Neutrophil (primary cell): Measurements from ENCODE around the gene RARB.

Experiments
- H3K27ac ChIP-seq: fragments of 200-600 bp; sonication (generic); 2 replicates; pipeline ENCODE4 v1.5.1; 2016; ENCODE audit warnings: mild to moderate bottlenecking, moderate library complexity
- H3K27me3 ChIP-seq: fragments of 200-600 bp; sonication (generic); 2 replicates; pipeline ENCODE4 v1.6.0; 2016; ENCODE audit warnings: mild to moderate bottlenecking
- H3K36me3 ChIP-seq: fragments of 200-600 bp; sonication (generic); 2 replicates; pipeline ENCODE4 v1.5.1; 2017
- H3K4me1 ChIP-seq, 2 experiments: fragments of 200-600 bp in 1 of 2; sonication (generic) in 1 of 2; 1 replicate in 1 of 2; 2 replicates in 1 of 2; pipeline versions ENCODE4 v1.5.1 to v1.6.1; 2013 to 2016; ENCODE audit warnings: low read depth in 1 of 2, low read length in 1 of 2, mild to moderate bottlenecking in 1 of 2, moderate library complexity in 1 of 2; ENCODE audit not compliant: control insufficient read depth in 1 of 2, insufficient read depth in 1 of 2
- H3K4me3 ChIP-seq, 2 experiments: fragments of 200-600 bp in 1 of 2; sonication (generic) in 1 of 2; 1 replicate in 1 of 2; 2 replicates in 1 of 2; pipeline ENCODE4 v1.5.1; 2013 to 2016; ENCODE audit warnings: low read depth in 1 of 2, low read length in 1 of 2, mild to moderate bottlenecking in 1 of 2, moderate library complexity in 1 of 2
- H3K9me3 ChIP-seq: fragments of 200-600 bp; sonication (generic); 2 replicates; pipeline ENCODE4 v1.5.1; 2016
- CTCF ChIP-seq: fragments of 200-600 bp; sonication (generic); IDR thresholded peaks from 2 replicates; pipeline ENCODE4 v1.5.1; 2016; ENCODE audit warnings: antibody characterized with exemption

RARB gene

GRCh38 chr3:25583343-25583742, 155.3 kb downstream of the RARB start:
- no peaks in the 10 kb centered on the region for H3K9me3 ChIP-seq
- no peaks in the 10 kb centered on the region for H3K27me3 ChIP-seq
- no peak for TF ChIP-seq CTCF
- H3K4me1 ChIP-seq: no peaks in the 10 kb centered on the region
- H3K36me3 ChIP-seq: no peaks in the 10 kb centered on the region
- no peak overlapping the region for H3K27ac ChIP-seq
- no peak overlapping the region for H3K4me3 ChIP-seq

DNA sequence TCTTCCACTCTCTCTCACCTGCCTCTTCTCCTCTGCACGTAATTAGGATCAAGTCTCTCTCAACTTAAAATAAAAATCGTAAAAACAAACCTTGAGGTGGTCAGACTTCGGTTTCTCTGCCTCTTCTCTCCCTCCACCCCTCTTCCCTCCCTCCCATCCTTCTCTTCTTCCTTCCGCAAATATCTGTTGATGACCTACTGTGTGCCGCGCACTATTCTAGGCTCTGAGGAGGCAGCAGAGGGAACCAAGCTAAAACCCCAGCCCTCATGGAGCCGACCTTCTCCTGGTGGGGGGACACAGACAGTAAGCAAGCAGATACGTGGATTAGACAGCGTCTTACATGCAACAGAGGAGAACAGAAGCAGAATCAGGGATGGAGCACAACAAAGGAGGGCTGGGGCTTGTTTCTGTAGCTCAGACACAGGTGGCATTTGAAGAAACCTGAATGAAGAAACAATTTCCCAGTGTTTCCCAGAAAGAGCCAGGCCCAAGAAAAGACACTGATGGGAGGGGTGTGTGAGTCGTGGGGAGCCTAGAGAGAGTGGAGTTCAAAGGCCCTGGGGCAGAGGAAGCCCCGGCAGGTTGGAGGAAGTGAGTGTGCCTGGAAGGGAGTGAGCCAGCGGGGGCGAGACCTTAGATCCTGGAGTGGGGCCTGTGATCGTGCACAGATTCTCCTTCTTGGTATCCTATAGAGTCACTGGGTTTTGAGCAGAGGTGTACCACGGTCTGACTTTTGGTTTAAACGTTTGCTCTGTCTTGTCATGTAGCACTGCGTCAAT, 156.1 kb downstream of the RARB start:
- no peak for TF ChIP-seq CTCF
- no peaks in the 10 kb centered on the region for H3K9me3 ChIP-seq
- H3K4me3 ChIP-seq: no peak overlapping the region
- H3K4me1 ChIP-seq: no peaks in the 10 kb centered on the region
- no peak overlapping the region for H3K27ac ChIP-seq
- no peaks in the 10 kb centered on the region for H3K27me3 ChIP-seq
- H3K36me3 ChIP-seq: no peaks in the 10 kb centered on the region

- H3K27me3 ChIP-seq: no peaks in the 10 kb centered on the region
- no peak for TF ChIP-seq CTCF
- no peaks in the 10 kb centered on the region for H3K4me1 ChIP-seq
- H3K36me3 ChIP-seq: no peaks in the 10 kb centered on the region
- no peaks in the 10 kb centered on the region for H3K9me3 ChIP-seq
- H3K27ac ChIP-seq: no peak overlapping the region
- H3K4me3 ChIP-seq: no peak overlapping the region
Measured at GRCh38 chr3:25585361-25586166, 157.5 kb downstream of the RARB start.

- no peak for TF ChIP-seq CTCF
- Histone ChIP-seq H3K9me3 (no peaks in the 10 kb centered on the region), H3K27me3 (no peaks in the 10 kb centered on the region)
Measured at GRCh38 chr3:25586167-25586505, 158.1 kb downstream of the RARB start.

GRCh38 chr3:25586553-25586952, 158.5 kb downstream of the RARB start:
- no peaks in the 10 kb centered on the region for H3K4me1 ChIP-seq
- H3K27me3 ChIP-seq: no peaks in the 10 kb centered on the region
- H3K27ac ChIP-seq: no peak overlapping the region
- no peak for TF ChIP-seq CTCF
- no peak overlapping the region for H3K4me3 ChIP-seq
- H3K9me3 ChIP-seq: no peaks in the 10 kb centered on the region
- no peaks in the 10 kb centered on the region for H3K36me3 ChIP-seq

More at GRCh38 chr3:25586167-25586505, 158.1 kb downstream of the RARB start:
- H3K27ac ChIP-seq: no peak overlapping the region
- H3K4me3 ChIP-seq: no peak overlapping the region
- no peaks in the 10 kb centered on the region for H3K36me3 ChIP-seq
- no peaks in the 10 kb centered on the region for H3K4me1 ChIP-seq
